Measurements from ENCODE around the gene CSRP3.

DNA sequence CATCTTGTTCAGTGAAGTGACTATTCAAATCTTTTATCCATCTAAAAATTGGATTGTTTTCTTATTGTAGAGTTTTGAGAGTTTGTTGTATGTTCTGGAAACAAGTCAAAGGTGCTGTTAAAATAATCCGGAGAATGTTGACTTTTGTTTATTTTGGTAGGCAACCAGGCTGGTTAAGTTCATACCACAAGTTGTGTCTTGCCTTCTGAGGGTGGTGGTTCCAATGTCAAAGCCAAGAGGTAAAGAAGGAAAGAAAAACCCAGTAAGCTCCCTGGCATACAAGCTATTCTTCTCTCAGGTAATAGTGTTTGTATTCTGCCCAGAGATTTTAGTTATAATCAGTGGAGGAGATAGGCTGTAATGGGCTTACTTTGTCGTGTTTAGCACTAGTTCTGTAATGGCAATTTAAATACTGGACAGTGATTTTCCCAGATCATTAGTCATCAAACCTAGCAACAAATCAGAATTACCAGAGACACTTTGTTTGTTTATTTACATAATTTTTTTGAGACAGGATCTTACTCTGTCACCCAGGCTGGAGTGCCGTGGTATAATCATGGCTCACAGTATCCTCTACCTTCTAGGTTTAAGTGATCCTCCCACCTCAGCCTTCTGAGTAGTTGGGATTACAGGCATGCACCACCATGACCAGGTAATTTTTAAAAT is 15.1 kb upstream of the CSRP3 start:
- TF ChIP-seq, protein P1, sequence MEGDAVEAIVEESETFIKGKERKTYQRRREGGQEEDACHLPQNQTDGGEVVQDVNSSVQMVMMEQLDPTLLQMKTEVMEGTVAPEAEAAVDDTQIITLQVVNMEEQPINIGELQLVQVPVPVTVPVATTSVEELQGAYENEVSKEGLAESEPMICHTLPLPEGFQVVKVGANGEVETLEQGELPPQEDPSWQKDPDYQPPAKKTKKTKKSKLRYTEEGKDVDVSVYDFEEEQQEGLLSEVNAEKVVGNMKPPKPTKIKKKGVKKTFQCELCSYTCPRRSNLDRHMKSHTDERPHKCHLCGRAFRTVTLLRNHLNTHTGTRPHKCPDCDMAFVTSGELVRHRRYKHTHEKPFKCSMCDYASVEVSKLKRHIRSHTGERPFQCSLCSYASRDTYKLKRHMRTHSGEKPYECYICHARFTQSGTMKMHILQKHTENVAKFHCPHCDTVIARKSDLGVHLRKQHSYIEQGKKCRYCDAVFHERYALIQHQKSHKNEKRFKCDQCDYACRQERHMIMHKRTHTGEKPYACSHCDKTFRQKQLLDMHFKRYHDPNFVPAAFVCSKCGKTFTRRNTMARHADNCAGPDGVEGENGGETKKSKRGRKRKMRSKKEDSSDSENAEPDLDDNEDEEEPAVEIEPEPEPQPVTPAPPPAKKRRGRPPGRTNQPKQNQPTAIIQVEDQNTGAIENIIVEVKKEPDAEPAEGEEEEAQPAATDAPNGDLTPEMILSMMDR (IDR thresholded peaks at IDR 0.05), result no peak
- peak in 1 of 2 donors; percentile 17 for TF ChIP-seq POLR2AphosphoS5 (IDR thresholded peaks at IDR 0.05; ENCODE audit: insufficient read depth in 1 of 2, low read depth in 1 of 2)
